HG02759 (cell line): ENCODE data around the gene TCERG1L.

Source experiments
- ATAC-seq: cut with Tn5 transposase; IDR thresholded peaks from one replicate; pipeline ENCODE4 v1.9.1; 2021; ENCODE audit warnings: mild to moderate bottlenecking, moderate library complexity; ENCODE audit not compliant: unreplicated experiment

The TCERG1L gene

DNA sequence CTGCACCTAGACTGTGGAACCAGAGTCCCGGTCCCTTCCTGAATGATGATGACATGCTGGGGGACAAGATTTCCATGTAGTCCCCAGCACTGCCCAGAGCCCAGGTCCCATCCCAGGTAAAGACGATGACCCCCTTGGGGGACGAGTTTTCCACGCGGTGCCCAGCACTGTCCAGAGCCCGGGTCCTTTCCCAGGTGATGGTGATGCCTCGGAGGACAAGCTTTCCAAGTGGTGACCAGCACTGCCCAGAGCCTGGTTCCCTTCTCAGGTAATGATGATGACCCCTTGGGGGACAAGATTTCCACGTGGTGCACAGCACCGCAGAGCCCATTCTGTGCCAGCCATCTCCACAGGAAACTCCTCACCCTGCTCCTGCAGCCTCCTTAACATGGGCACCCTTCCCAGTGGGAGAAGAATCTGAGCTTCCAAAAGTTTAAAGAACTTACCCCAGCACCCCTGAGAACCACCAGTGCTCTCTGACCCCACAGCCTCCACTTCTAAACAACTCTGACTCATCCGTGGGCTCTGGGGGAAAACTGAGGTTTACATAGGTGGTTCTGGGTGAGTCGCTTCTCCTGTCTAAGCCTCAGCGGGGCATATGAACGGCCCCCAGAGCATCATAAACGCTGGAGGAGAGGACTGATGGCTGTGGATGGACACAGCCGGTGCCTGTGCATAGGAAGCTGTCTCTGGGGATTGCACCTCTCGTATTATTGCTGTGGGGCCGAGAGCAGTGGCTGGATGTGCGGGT, 233.2 kb downstream of the TCERG1L start:
- no peak for ATAC-seq

DNA sequence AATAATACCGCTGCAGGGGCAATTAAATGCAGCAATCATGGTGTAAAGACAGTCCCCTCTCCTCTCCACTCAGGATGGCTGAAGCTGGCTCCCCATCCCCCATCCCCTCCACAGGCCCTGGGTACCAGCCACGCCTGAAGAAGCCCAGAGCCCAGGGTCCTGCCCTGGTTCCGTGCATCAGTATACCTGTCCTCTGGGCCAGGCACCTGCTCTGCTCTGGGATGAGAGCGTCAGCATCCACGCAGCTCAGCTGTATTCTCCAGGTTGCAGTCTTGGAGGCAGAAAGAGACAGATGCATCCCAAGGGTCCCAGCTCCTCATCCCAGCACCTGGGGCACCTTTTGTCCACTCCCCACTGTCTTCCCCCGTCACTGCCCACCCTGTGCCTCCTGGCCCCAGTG, 233.8 kb downstream of the TCERG1L start:
- no peak for ATAC-seq

DNA sequence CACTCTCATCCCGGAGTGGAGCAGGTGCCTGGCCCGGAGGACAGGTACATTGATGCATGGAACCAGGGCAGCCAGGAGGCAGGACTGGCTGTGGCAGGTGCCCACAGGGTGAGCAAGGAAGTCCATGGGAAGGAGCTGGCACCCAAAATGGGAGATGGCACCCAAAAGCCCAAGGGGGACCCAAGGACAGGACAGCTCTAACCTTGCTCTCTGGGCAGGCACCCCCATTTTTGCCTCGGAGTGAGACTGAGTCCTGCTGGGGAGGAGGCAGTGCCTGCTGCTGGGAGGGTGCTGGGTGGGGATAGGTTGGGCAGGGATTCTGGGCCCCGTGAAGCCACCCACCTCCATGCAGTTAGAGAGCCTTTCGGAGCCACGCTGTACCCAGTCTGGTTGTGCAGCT, 234.5 kb downstream of the TCERG1L start:
- ATAC-seq, result no peak

DNA sequence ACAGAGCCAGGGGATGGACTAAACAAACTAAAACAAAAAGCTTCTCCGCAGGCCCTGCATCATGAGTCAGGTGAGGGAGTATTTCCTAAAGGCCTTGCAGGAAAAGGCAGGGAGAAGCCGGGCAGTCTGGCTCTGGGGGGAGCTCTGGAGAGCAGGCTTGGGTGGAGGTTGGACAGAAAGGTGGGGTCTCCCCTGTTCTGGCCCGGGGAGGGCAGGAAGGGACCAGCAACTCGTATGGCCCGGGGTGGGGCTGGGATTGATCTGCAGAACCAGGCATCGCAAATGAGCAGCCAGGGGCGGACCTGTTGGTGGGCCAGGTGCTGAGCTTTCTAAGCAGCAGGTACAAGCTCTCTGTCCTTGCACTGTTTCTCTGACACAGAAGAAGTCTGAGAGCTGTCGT, 235.2 kb downstream of the TCERG1L start:
- no peak for ATAC-seq

DNA sequence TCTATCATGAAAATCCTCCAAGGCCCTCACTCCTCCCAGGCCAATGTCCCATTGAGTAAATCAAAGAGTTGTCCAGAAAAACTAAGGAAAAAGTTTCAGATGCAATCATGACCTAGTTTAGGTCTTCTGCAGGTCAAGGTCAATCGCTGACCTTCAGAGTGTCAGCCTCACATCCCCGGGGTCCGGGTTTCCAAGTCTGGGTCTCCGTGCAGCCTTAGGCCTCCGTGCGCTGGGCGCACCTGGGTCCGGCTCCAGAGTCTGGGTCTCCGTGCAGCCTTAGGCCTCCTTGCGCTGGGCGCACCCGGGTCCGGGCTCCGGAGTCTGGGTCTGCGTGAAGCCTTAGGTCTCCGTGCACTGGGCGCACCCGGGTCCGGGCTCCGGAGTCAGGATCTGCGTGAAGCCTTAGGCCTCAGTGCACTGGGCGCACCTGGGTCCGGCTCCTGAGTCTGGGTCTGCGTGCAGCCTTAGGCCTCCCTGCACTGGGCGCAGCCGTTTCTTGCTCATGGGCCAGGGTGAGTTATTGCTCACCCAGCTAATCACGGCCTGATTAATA, 236.2 kb downstream of the TCERG1L start:
- ATAC-seq, result no peak

DNA sequence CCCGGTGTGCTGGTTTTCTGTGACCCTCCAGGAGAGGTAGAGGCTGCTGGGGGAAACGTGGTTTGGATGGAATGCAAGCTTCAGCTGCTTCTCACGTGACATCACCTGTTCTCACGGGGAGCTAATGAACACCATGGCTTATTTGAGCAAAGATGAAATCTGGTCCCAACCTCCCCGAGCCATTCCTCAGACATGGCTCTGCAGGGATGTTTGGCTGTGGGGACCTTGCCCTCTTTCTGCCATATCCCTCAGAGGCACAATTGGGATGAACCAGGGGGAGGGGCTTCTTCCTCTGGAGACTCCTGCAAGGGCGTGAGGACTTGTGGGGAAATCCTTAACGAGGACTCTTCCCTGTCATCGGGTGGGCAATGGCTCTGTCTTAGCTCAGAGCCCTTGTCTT, 236.8 kb downstream of the TCERG1L start:
- no peak for ATAC-seq

GRCh38 chr10:131073469-131074035, 238.0 kb downstream of the TCERG1L start:
- no peak for ATAC-seq

GRCh38 chr10:131072651-131073468, 238.7 kb downstream of the TCERG1L start:
- ATAC-seq, result no peak

GRCh38 chr10:131071721-131072120, 239.8 kb downstream of the TCERG1L start:
- ATAC-seq, result no peak

DNA sequence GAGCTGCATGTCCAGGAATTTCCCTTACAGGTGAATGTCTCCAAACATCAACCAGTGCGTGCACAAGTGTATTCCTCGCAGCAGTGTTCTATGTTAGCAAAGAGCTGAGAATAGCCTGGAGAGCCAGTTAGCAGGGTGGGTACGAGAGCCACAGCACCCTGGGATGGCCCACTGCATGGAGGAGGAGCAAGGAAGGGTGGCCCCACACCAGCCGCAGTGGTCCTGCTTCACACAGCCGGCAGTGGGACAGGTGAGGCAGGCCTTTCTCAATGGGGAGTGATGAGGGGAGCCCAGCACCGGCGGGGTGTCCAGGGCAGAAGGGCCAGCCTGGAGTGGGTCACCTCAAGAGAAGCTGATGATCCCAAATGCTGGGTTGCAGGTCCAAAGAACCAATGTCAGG, 240.7 kb downstream of the TCERG1L start:
- ATAC-seq, result no peak

DNA sequence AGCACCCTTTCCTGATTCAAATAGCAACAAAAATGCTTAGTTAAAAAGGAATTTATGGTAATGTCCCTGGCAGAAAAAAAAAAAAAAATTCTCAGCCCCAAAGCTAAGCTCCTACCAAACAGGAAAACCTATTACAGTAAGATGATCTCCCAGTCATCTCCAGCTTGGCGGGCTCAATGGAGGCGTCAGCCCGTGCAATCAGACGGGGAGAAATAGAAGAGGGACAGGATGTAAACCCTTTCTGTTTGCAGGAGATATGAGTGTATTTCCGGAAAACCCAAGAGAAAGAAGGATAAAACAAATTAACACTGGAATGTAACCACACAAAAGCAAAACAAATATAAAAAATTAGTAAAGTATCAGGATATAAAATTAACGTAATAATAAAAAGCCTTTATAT, 242.8 kb downstream of the TCERG1L start:
- no peak for ATAC-seq

- no peak for ATAC-seq
Observed at GRCh38 chr10:131068311-131068710, 243.2 kb downstream of the TCERG1L start.

DNA sequence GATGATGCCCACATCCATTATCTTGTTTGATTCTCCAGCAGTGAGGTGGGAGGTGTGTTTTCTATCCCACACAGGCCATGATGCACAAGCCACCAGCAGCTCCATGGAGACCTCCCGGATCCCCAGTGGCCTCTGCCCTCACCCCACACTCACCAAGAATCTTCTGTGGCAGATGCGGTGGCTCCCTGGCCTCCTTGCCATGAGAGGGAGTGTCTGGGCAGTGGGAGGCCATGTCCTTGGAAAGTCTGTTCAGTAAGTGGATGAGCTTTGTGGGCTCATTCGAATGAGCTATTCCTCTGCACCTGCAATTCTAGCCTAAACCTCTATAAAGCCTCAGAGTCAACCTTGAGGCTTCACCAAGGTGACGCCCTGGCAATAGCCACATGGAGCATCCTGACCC, 243.8 kb downstream of the TCERG1L start:
- ATAC-seq, result no peak

GRCh38 chr10:131065673-131066305, 245.7 kb downstream of the TCERG1L start:
- no peak for ATAC-seq

GRCh38 chr10:131063311-131063710, 248.2 kb downstream of the TCERG1L start:
- no peak for ATAC-seq

DNA sequence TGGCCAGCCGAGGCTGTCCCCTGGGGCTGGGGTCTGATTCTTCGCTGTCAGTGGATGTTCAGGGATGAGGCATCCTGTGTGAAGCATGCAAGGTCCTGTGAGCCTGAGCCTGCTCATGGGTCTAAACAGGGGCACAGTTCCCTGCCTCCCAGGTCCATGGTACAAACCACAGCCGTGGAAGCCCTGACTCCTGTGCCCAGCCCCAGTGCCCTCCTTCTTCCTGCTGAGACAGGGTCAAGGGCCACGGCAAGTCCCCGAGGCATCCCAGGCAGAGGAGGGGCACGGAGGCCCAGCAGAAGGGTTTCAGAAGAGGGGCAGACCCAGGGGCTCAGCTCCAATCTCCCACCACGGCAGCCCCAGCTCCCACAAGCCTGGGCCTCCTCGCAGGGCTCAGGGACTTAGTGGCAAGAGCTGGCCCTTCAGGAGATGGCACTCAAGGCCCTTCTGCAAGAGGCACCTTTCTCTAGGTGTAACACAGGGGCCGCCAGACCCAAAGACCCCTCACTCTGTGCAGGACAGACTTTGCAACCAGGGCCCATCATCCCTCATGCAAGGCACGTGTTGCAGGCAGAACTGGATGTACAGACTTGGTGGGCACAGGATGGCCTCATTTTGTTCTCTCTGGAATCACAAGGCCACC, 248.8 kb downstream of the TCERG1L start:
- ATAC-seq, result no peak

DNA sequence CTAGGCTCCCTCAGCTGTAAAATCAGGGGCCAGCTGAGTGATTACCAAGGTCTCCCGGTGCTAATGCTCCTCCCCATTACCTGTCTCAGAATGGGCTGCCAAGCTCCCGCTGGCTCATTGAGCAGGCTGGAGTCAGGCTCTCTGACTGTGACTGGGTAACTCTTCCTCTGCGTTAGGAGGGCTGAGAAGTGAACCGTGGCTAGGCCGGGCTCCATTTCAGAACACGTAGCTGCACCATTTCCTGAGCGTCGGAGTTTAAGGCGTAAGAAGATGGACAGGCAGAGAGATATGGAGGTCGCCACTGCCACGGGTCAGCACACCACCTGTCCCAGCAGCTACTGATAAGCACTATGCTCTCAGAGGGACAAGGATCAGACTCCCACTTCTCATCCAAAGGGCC, 250.3 kb downstream of the TCERG1L start:
- ATAC-seq, result no peak

- no peak for ATAC-seq
Observed at GRCh38 chr10:131059881-131060280, 251.6 kb downstream of the TCERG1L start.

DNA sequence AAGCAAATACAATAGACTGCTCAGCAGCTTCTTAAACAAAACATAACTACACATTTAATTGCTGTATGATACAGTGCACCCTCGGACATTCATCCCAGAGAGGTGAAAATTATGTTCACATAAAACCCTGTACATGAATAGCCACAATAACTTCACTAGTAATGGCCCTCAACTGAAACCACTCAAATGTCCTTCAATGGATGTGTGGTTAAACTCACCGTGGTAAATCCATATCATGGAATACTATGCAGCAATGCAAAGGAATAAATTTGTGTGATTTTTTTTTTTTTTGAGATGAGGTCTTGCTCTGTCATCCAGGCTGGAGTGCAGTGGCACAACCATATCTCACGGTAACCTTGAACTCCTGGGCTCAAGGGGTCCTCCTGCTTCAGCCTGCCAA, 252.7 kb downstream of the TCERG1L start:
- no peak for ATAC-seq

GRCh38 chr10:131056781-131057180, 254.7 kb downstream of the TCERG1L start:
- ATAC-seq, result no peak

- ATAC-seq, result no peak
Observed at GRCh38 chr10:131056091-131056579, 255.4 kb downstream of the TCERG1L start.
